Activated T-cell treated with anti-CD3 and anti-CD28 coated beads, Interleukin-2, amount 50 U/mL, for 24 hours (primary cell): ENCODE results near the gene SULT1C4.
"Not testable (repeated sequence)": the region's sequence is repeated elsewhere in the genome, so short reads cannot be mapped to it uniquely, and the experiment has no call there.

Experiments used
- DNase-seq: peaks from one replicate; pipeline ENCODE4 v3.0.0-alpha.2; 2020
- H3K27ac Mint-ChIP-seq: 2 replicates; pipeline ENCODE4 v1.8.0; 2020; ENCODE audit warnings: mild to moderate bottlenecking, mixed read lengths
- H3K27me3 Mint-ChIP-seq: 2 replicates; pipeline ENCODE4 v1.8.0; 2020; ENCODE audit warnings: mixed read lengths
- H3K36me3 Mint-ChIP-seq: 2 replicates; pipeline ENCODE4 v1.8.0; 2020; ENCODE audit warnings: low read depth, mixed read lengths
- H3K4me1 Mint-ChIP-seq: 2 replicates; pipeline ENCODE4 v1.8.0; 2020; ENCODE audit warnings: low read depth, mixed read lengths
- H3K4me3 Mint-ChIP-seq: 2 replicates; pipeline ENCODE4 v1.8.0; 2020; ENCODE audit warnings: mild to moderate bottlenecking, moderate library complexity, mixed read lengths
- H3K9me3 Mint-ChIP-seq: 2 replicates; pipeline ENCODE4 v1.8.0; 2020; ENCODE audit warnings: mixed read lengths

SULT1C4 gene

DNA sequence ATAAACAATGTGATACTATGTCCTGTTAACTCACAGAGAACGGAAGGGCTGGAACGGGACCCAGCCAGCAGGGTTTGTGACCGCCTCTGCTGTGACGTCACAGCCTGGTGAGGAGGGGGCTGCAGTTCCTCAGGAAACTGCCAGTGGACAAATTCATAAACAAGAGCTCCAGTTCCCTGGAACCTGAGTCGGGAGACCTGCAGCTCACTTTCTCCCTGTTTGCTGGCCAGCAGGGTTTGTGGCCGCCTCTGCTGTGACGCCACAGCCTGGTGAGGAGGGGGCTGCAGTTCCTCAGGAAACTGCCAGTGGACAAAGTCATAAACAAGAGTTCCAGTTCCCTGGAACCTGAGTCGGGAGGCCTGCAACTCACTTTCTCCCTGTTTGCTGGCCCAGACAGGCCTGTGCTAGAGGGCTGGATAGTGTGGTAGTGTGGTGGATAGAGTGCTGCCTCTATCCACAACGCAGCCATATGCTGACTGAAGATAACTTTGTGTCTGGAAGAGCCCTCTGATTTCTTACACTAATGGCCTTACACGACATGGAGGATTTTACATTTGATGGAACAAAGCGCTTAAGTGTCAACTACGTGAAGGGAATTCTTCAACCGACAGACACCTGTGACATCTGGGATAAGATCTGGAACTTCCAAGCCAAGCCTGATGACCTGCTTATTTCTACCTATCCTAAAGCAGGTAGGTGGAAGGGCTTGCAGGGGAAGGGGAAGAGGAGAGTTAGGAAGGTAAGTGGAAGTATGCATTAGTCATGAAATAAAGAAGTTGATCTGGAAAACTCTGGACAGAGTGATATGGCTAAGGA, at the start of gene SULT1C4:
SULT1C4 (plus strand) TSS at position 140 of the 816 bp plus-strand sequence; CDS start at position 524, 384 bp downstream.
- Mint-ChIP-seq H3K36me3 (no peaks in the 10 kb centered on the region), H3K27ac (no peak within 1 kb of the TSS), H3K4me3 (no peak within 1 kb of the TSS), H3K9me3 (no peaks in the 10 kb centered on the region), H3K27me3 (peaks cover 11% of the 10 kb centered on the region), H3K4me1 (no peaks in the 10 kb centered on the region)
- DNase-seq = no peak

- Mint-ChIP-seq H3K36me3 (no peaks in the 10 kb centered on the region), H3K27me3 (peaks cover 14% of the 10 kb centered on the region), H3K4me3 (no peak overlapping the region), H3K4me1 (no peaks in the 10 kb centered on the region), H3K27ac (no peak overlapping the region), H3K9me3 (no peaks in the 10 kb centered on the region)
- no peak for DNase-seq
Observed at GRCh38 chr2:108329771-108330170, 48.0 kb upstream of the SULT1C4 start.

GRCh38 chr2:108330979-108331378, 46.8 kb upstream of the SULT1C4 start:
- H3K27ac Mint-ChIP-seq = no peak overlapping the region
- DNase-seq = no peak
- peaks cover 22% of the 10 kb centered on the region for H3K27me3 Mint-ChIP-seq
- H3K4me1 Mint-ChIP-seq = no peaks in the 10 kb centered on the region
- no peaks in the 10 kb centered on the region for H3K36me3 Mint-ChIP-seq
- no peak overlapping the region for H3K4me3 Mint-ChIP-seq
- no peaks in the 10 kb centered on the region for H3K9me3 Mint-ChIP-seq

DNA sequence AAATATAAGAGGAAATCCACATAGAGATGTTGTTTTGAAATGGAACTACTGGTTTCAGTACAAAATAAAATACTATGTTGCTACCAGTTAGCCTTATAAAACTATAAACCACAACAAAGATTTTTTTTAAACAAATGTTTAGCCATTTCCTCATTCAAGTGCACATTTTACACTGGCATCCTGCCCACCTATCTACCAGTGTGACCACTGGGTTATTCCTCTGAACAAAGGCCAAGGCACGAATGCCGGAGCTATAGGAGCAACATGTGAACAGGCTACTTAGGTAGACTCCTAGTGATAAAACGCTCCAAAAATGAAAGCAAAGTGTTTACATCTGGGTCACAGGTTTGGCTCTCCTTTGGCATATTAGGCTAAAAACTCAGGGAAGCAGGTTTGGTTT, 31.8 kb upstream of the SULT1C4 start:
- no peaks in the 10 kb centered on the region for H3K36me3 Mint-ChIP-seq
- no peak for DNase-seq
- peaks cover 17% of the 10 kb centered on the region for H3K27me3 Mint-ChIP-seq
- no peak overlapping the region for H3K27ac Mint-ChIP-seq
- H3K4me1 Mint-ChIP-seq = no peaks in the 10 kb centered on the region
- no peaks in the 10 kb centered on the region for H3K9me3 Mint-ChIP-seq
- no peak overlapping the region for H3K4me3 Mint-ChIP-seq

DNA sequence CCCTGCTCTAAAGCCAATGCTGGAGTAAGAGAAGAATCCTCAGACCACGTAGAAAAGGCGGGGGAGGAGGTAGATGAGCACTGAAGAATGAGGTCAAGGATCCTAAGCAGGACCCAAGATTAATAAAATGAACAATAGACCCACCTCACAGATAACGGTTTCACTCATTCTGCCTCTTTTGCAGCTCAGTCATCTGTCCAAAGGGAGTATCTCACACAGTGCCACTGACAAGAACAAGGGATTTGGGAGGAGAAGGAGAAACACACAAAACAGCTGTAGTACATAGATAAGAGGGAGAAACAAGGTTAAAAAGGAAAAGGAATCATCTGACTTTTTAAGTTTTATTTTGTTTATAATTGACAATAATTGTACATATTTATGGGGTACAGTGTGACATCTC, 30.9 kb upstream of the SULT1C4 start:
- Mint-ChIP-seq H3K27me3 (peaks cover 17% of the 10 kb centered on the region), H3K4me3 (no peak overlapping the region), H3K4me1 (no peaks in the 10 kb centered on the region), H3K9me3 (no peaks in the 10 kb centered on the region), H3K27ac (no peak overlapping the region), H3K36me3 (no peaks in the 10 kb centered on the region)
- no peak for DNase-seq

DNA sequence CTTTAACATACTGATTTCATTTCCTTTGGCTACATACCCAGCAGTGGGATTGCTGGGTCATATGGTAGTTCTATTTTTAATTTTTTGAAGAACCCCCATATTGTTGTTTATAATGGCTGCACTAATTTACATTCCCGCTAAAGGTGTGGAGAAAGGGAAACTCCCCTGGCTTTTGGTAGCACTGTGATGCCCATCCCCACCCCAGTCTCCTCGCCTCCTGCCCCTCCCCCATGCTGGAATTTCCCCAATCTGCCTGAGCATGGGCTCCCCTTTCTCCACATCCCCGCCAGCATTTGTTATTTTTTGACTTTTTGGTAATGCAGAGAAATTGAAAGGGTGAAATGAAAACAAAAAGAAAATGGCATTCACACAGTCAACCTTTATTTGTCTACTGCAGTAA, 30.0 kb upstream of the SULT1C4 start:
- H3K27me3 Mint-ChIP-seq = peaks cover 20% of the 10 kb centered on the region
- H3K4me1 Mint-ChIP-seq = no peaks in the 10 kb centered on the region
- no peaks in the 10 kb centered on the region for H3K36me3 Mint-ChIP-seq
- no peaks in the 10 kb centered on the region for H3K9me3 Mint-ChIP-seq
- DNase-seq = no peak
- no peak overlapping the region for H3K27ac Mint-ChIP-seq
- H3K4me3 Mint-ChIP-seq = no peak overlapping the region

DNA sequence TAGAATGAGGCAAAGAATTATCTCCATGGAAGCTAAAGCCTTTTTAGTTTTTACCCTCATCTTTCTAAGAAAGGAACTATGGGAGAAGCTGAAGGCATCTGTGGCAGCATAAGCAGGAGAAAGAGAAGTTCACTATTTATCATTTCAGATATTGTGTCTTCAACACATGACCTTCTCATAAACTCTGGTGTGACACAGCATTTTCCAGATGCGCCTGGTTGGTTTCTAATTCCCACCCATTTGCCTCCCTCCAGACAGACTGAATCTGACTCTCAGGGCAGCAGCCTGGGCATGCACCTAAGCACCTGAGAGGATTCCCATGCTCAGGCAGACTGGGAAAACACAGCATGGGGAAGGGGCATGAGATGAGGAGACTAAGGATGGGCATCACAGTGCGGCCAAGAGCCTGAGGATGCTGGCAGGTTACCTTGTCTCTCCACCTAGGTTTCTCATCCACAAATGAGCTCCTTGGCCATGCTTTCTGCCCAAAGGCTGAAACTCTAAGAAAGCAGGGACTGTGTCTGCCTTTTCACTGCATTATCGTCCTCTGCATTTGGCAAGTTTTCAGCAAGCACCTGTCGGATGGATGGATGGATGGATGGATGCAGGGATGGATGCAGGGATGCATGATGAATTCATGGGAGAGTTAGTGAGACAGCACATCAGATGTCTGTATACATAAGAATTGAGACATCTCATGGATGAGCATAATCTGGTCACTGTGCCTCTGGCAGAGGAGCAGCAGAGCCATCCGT, 28.8 kb upstream of the SULT1C4 start:
- Mint-ChIP-seq H3K27me3 (peaks cover 18% of the 10 kb centered on the region), H3K9me3 (no peaks in the 10 kb centered on the region)

GRCh38 chr2:108349571-108349928, 28.2 kb upstream of the SULT1C4 start:
- Mint-ChIP-seq H3K27ac (no peak overlapping the region), H3K4me3 (no peak overlapping the region), H3K27me3 (peaks cover 23% of the 10 kb centered on the region), H3K9me3 (no peaks in the 10 kb centered on the region), H3K36me3 (no peaks in the 10 kb centered on the region), H3K4me1 (no peaks in the 10 kb centered on the region)
- no peak for DNase-seq

More for the DNA sequence above, 28.8 kb upstream of the SULT1C4 start:
- Mint-ChIP-seq H3K36me3 (no peaks in the 10 kb centered on the region), H3K27ac (no peak overlapping the region), H3K4me3 (no peak overlapping the region), H3K4me1 (no peaks in the 10 kb centered on the region)
- no peak for DNase-seq

DNA sequence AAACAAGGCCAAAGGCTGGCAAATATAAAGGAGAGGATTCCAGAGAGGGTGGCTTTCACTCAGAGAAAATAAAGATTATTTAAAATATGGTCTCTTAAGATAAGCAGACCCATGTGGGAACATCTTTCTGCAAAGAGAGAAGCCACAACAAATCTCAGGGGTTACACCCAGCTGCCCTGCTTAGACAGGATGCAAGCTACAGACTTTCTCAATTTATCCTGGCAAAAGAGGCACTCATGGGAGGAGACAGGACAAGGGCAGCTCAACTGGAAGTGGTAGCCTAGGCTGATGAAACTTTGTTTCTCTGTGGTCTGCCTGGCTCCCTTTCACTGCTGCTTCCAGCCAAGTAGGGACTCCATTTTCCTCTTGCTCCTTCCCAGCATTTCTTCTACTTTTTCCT, 25.9 kb upstream of the SULT1C4 start:
- no peaks in the 10 kb centered on the region for H3K4me1 Mint-ChIP-seq
- DNase-seq = no peak

DNA sequence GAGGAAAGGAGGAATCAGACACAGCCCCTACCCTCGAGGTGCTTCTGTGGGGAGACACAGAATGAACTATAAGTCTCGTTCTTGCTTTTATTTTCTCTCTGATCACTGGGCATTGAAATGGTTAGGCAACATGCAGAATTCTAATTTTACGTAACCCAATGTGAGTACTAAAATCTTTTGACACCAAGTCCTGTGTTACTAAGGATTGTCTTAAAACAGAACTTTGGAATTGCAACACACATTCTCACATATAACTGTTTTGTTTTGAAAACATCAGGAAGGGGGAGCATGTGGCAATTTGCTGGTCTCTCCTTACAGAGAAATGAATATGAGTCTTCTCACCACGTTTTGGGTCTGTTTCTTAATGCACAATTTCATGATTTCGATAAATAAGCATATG, 23.6 kb upstream of the SULT1C4 start:
- no peaks in the 10 kb centered on the region for H3K36me3 Mint-ChIP-seq
- no peaks in the 10 kb centered on the region for H3K9me3 Mint-ChIP-seq
- peaks cover 34% of the 10 kb centered on the region for H3K27me3 Mint-ChIP-seq
- no peaks in the 10 kb centered on the region for H3K4me1 Mint-ChIP-seq
- DNase-seq = no peak
- no peak overlapping the region for H3K4me3 Mint-ChIP-seq
- no peak overlapping the region for H3K27ac Mint-ChIP-seq

More for the DNA sequence above, 25.9 kb upstream of the SULT1C4 start:
- no peak overlapping the region for H3K4me3 Mint-ChIP-seq
- no peak overlapping the region for H3K27ac Mint-ChIP-seq
- peaks cover 27% of the 10 kb centered on the region for H3K27me3 Mint-ChIP-seq
- no peaks in the 10 kb centered on the region for H3K36me3 Mint-ChIP-seq
- no peaks in the 10 kb centered on the region for H3K9me3 Mint-ChIP-seq

DNA sequence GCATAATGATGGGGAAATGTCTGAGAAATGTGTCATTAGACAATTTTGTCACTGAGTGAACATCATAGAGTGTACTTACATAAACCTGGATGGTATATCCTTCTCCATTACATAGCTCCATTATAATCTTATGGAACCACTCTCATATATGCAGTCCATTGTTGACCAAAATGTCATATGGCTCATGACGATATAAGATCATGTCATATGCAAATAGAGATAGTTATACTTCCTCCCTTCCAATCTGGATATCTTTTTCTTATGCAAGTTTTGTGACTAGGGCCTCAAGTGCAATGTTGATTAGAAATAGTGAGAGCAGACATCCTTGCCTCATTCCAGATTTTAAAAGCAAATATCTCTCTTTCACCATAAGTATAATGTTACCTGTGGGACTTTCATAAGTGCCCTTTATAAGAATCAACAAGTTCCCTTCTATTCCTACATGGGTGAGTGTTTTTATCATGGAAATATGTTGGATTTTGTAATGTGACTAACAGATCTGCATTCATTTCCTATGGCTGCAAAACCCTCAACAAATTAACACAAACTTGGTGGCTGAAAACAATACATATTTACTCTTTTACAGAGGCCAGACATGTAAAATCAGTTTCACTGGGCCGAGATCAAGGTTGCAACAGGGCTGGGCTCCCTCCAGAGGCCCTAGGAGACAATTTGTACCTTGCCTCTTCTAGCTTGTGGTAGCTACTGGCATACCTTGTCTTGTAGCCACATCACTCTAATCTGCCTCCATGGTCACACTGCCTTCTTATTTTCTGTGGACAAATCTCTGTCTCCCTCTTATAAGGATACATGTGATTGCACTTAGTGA, 21.6 kb upstream of the SULT1C4 start:
- Mint-ChIP-seq H3K4me3 (no peak overlapping the region), H3K9me3 (no peaks in the 10 kb centered on the region), H3K4me1 (no peaks in the 10 kb centered on the region), H3K27ac (no peak overlapping the region), H3K36me3 (no peaks in the 10 kb centered on the region), H3K27me3 (peaks cover 34% of the 10 kb centered on the region)
- DNase-seq = no peak

DNA sequence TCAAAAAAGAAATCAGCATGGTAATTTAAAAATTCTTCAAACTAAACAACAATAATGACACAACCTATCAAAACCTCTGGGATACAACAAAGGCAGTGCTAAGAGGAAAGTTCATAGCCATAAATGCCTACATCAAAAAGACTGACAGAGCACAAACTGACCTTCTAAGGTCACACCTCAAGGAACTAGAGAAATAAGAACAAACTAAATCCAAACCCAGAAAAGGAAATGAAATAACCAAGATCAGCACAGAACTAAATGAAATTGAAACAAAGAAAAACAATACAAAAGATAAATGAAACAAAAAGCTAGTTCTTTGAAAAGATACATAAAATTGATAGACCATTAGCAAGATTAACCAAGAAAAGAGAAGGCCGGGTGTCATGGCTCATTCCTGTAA, 18.4 kb upstream of the SULT1C4 start:
- H3K27ac Mint-ChIP-seq, H3K36me3 Mint-ChIP-seq, H3K9me3 Mint-ChIP-seq, DNase-seq, H3K4me1 Mint-ChIP-seq, H3K4me3 Mint-ChIP-seq: not testable (repeated sequence)
- peaks cover 37% of the 10 kb centered on the region for H3K27me3 Mint-ChIP-seq

GRCh38 chr2:108360776-108361468, 16.8 kb upstream of the SULT1C4 start:
- Mint-ChIP-seq H3K27ac (no peak overlapping the region), H3K27me3 (peaks cover 40% of the 10 kb centered on the region), H3K4me3 (no peak overlapping the region), H3K4me1 (no peaks in the 10 kb centered on the region), H3K36me3 (no peaks in the 10 kb centered on the region), H3K9me3 (no peaks in the 10 kb centered on the region)
- DNase-seq = no peak
